Cardiac muscle cell (in vitro differentiated cells and primary cell): ENCODE measurements around the gene TMEM121B. TPM values are rescaled to one million over a fixed set of nuclear protein-coding genes. Genes with fewer than 3 reads are reported as not detected.
A peak's percentile ranks its signal among the peaks of the same experiment; 100 is the strongest.

Experiments used
- DNase-seq, 2 donors: peaks; one replicate each; pipeline versions ENCODE4 v3.0.0 to v3.0.0-alpha.2; 2010 to 2017; ENCODE audit warnings: low read depth in 1 of 2, low spot score in 1 of 2
- H3K27ac ChIP-seq: fragments of 200-600 bp; sonication (generic); 2 replicates; pipeline ENCODE4 v1.5.1; 2016
- H3K27me3 ChIP-seq: fragments of 200-600 bp; sonication (generic); 2 replicates; pipeline ENCODE4 v1.6.0; 2016; ENCODE audit warnings: control low read depth
- H3K36me3 ChIP-seq: fragments of 200-600 bp; sonication (generic); 2 replicates; pipeline ENCODE4 v1.5.1; 2016; ENCODE audit warnings: control low read depth
- H3K4me1 ChIP-seq: fragments of 200-600 bp; sonication (generic); 2 replicates; pipeline ENCODE4 v1.8.1; 2017; ENCODE audit warnings: low read depth, mild to moderate bottlenecking, mixed run types
- H3K4me3 ChIP-seq: fragments of 200-600 bp; sonication (generic); 2 replicates; pipeline ENCODE4 v1.5.1; 2016; ENCODE audit warnings: mild to moderate bottlenecking
- H3K9me3 ChIP-seq: fragments of 200-600 bp; sonication (generic); 2 replicates; pipeline ENCODE4 v1.5.1; 2017; ENCODE audit warnings: low read depth, mild to moderate bottlenecking, control low read depth
- CTCF ChIP-seq: IDR thresholded peaks from 2 replicates; pipeline ENCODE4 v1.5.1; 2012; ENCODE audit warnings: low read depth, mild to moderate bottlenecking, low read length
- polyA plus RNA-seq: library from polyadenylated mRNA; unstranded; fragments of >200 nt; fragmentation: Nextera tagmentation; extraction: Ambion mirVana; gene quantifications from 2 replicates; pipeline ENCODE4 v1.2.1, GENCODE V29; 2016
- total RNA-seq: library from RNA; depleted of rRNA; stranded (reverse); fragments of >200 nt; gene quantifications from 2 replicates; pipeline ENCODE4 v1.2.3, GENCODE V29; 2016

The TMEM121B gene
- total and polyA plus RNA-seq, 2 experiments from 2014 or later = 4.5 to 10.2 TPM

GRCh38 chr22:17087498-17088131, 33.5 kb downstream of the TMEM121B start:
- no peaks in the 10 kb centered on the region for H3K9me3 ChIP-seq
- peak in 1 of 2 donors; percentile 83 for DNase-seq
- no peak for TF ChIP-seq CTCF
- peaks cover 32% of the 10 kb centered on the region for H3K27me3 ChIP-seq
- no peaks in the 10 kb centered on the region for H3K36me3 ChIP-seq
- no peak overlapping the region for H3K4me3 ChIP-seq
- H3K27ac ChIP-seq = no peak overlapping the region
- no peaks in the 10 kb centered on the region for H3K4me1 ChIP-seq

GRCh38 chr22:17086788-17087497, 34.2 kb downstream of the TMEM121B start:
- H3K9me3 ChIP-seq = no peaks in the 10 kb centered on the region
- no peak for TF ChIP-seq CTCF
- H3K4me3 ChIP-seq = no peak overlapping the region
- H3K27ac ChIP-seq = no peak overlapping the region
- H3K36me3 ChIP-seq = no peaks in the 10 kb centered on the region
- peaks cover 32% of the 10 kb centered on the region for H3K27me3 ChIP-seq
- DNase-seq = no peak
- H3K4me1 ChIP-seq = no peaks in the 10 kb centered on the region

GRCh38 chr22:17086296-17086695, 34.9 kb downstream of the TMEM121B start:
- Histone ChIP-seq H3K4me3 (no peak overlapping the region), H3K27ac (no peak overlapping the region)
- no peak for TF ChIP-seq CTCF

GRCh38 chr22:17085277-17086181, 35.6 kb downstream of the TMEM121B start:
- Histone ChIP-seq H3K4me3 (peak overlapping the region; percentile 70), H3K9me3 (no peaks in the 10 kb centered on the region), H3K36me3 (no peaks in the 10 kb centered on the region), H3K27ac (no peak overlapping the region), H3K27me3 (peaks cover 32% of the 10 kb centered on the region), H3K4me1 (no peaks in the 10 kb centered on the region)
- DNase-seq = no peak
- no peak for TF ChIP-seq CTCF

More at GRCh38 chr22:17086296-17086695, 34.9 kb downstream of the TMEM121B start:
- no peaks in the 10 kb centered on the region for H3K36me3 ChIP-seq
- no peak for DNase-seq
- no peaks in the 10 kb centered on the region for H3K9me3 ChIP-seq
- H3K4me1 ChIP-seq = no peaks in the 10 kb centered on the region
- peaks cover 32% of the 10 kb centered on the region for H3K27me3 ChIP-seq

- peak; percentile 88 to 91 for DNase-seq
- Histone ChIP-seq H3K27ac (no peak within 1 kb of the TSS), H3K9me3 (no peaks in the 10 kb centered on the region), H3K4me3 (peak within 1 kb of the TSS; percentile 70), H3K4me1 (no peaks in the 10 kb centered on the region), H3K36me3 (no peaks in the 10 kb centered on the region), H3K27me3 (peaks cover 32% of the 10 kb centered on the region)
- no peak for TF ChIP-seq CTCF
Observed at GRCh38 chr22:17084554-17085276, 36.4 kb downstream of the TMEM121B start, which contains the start of gene IL17RA. TSS of gene IL17RA (plus strand) at chr22:17085000. CDS start at chr22:17085092, 92 bp downstream.
